NCI-H187 treated with DMSO at 0.1 percent for 48 hours (cell line): ENCODE measurements around the gene SUSD6.
A peak's percentile ranks its signal among the peaks of the same experiment; 100 is the strongest.
"Not testable (repeated sequence)": the region's sequence is repeated elsewhere in the genome, so short reads cannot be mapped to it uniquely, and the experiment has no call there.

Source experiments
- DNase-seq: peaks from one replicate; lab custom pipeline; 2025; lab: John Stamatoyannopoulos, UW

The SUSD6 gene

GRCh38 chr14:69713209-69713781 lies 101.9 kb downstream of the SUSD6 start:
- DNase-seq, result peak; percentile 90

GRCh38 chr14:69713993-69714679 lies 102.7 kb downstream of the SUSD6 start:
- peak; percentile 78 for DNase-seq

GRCh38 chr14:69715725-69716477 lies 104.5 kb downstream of the SUSD6 start:
- peak; percentile 68 for DNase-seq

- no peak for DNase-seq
Measured at GRCh38 chr14:69716478-69717187, 105.2 kb downstream of the SUSD6 start.

GRCh38 chr14:69718614-69719013 lies 107.2 kb downstream of the SUSD6 start:
- not testable (repeated sequence) for DNase-seq

- DNase-seq, result no peak
Measured at GRCh38 chr14:69719501-69719951, 108.1 kb downstream of the SUSD6 start.

GRCh38 chr14:69720912-69721311 lies 109.5 kb downstream of the SUSD6 start:
- DNase-seq, result no peak

- DNase-seq, result no peak
Measured at GRCh38 chr14:69726761-69727511, 115.5 kb downstream of the SUSD6 start.

- DNase-seq, result no peak
Measured at GRCh38 chr14:69727860-69728259, 116.5 kb downstream of the SUSD6 start.

GRCh38 chr14:69731919-69732598 lies 120.7 kb downstream of the SUSD6 start:
- DNase-seq, result not testable (repeated sequence)

- DNase-seq, result not testable (repeated sequence)
Measured at GRCh38 chr14:69736405-69736804, 125.0 kb downstream of the SUSD6 start.

- DNase-seq, result no peak
Measured at GRCh38 chr14:69741055-69741454, 129.7 kb downstream of the SUSD6 start.

- DNase-seq, result no peak
Measured at GRCh38 chr14:69749956-69750355, 138.6 kb downstream of the SUSD6 start.

GRCh38 chr14:69750495-69750894 lies 139.1 kb downstream of the SUSD6 start:
- DNase-seq, result no peak

GRCh38 chr14:69752773-69753172 lies 141.4 kb downstream of the SUSD6 start:
- DNase-seq, result no peak

- DNase-seq, result no peak
Measured at GRCh38 chr14:69753860-69754259, 142.5 kb downstream of the SUSD6 start.

- no peak for DNase-seq
Measured at GRCh38 chr14:69754487-69754886, 143.1 kb downstream of the SUSD6 start.

- no peak for DNase-seq
Measured at GRCh38 chr14:69755296-69755695, 143.9 kb downstream of the SUSD6 start.

GRCh38 chr14:69755784-69756183 lies 144.4 kb downstream of the SUSD6 start:
- DNase-seq, result no peak

- no peak for DNase-seq
Measured at GRCh38 chr14:69756298-69756697, 144.9 kb downstream of the SUSD6 start.

GRCh38 chr14:69760810-69761209 lies 149.4 kb downstream of the SUSD6 start:
- no peak for DNase-seq
